Stimulated activated CD4-positive, alpha-beta T cell treated with anti-CD3 and anti-CD28 coated beads, TNF-alpha, amount 100 ng/mL, for 48 hours (primary cell): ENCODE data around the gene SLC12A1.
"Not testable (repeated sequence)": the region's sequence is repeated elsewhere in the genome, so short reads cannot be mapped to it uniquely, and the experiment has no call there.

Source experiments
- DNase-seq, 3 donors: peaks; one replicate each; pipeline ENCODE4 v3.0.0-alpha.2; 2020; ENCODE audit warnings: low read depth in 3 of 3

The SLC12A1 gene

DNA sequence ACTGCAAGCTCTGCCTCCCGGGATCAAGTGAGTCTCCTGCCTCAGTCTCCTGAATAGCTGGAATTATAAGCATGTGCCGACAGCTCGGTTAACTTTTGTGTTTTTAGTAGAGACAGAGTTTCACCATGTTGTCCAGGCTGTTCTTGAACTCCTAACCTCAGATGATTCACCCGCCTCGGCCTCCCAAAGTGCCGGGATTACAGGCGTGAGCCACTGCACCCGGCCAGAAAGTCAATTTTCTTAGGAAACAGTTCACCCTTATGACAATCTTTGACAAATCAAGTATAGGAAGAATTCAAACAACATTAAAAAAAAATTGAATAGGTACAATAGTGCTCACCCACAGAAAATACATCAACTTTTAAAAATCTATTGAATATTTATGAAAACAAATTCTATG lies 101.5 kb downstream of the SLC12A1 start:
- no peak for DNase-seq

DNA sequence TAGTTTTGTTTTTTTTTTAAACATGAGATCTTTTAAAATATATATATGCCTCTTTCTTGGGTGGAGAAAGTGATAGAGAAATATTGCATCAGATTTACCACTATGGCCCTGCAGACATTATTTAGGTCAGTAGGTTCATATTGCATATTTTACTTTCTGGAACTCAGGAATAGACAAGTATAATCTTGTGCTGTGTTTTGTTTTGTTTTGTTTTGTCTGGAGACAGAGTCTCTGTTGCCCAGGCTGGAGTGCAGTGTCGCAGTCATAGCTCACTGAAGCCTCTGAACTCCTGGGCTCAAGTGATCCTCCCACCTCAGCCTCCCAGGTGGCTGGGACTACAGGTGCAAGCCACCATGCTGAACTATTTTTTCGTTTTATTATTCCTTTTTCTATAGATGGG lies 103.6 kb downstream of the SLC12A1 start:
- no peak for DNase-seq

DNA sequence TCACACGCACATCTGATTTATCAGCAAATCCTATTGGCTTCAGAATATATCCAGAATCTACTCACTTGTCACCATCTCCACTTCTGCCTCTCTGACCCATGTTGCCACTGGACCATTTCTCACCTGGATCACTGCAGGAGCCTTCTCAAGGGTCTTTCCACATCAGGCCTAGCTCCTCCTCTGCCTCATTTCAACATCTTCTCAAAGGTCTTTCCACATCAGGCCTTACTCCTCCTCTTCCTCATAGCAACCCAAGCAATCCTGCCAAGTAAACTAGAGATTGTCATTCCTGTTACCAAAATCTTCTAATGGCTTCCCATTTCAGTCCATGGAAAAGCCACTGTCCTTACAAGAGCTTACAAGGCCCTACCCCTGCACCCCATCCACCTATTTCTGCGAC lies 107.1 kb downstream of the SLC12A1 start:
- DNase-seq, result no peak

DNA sequence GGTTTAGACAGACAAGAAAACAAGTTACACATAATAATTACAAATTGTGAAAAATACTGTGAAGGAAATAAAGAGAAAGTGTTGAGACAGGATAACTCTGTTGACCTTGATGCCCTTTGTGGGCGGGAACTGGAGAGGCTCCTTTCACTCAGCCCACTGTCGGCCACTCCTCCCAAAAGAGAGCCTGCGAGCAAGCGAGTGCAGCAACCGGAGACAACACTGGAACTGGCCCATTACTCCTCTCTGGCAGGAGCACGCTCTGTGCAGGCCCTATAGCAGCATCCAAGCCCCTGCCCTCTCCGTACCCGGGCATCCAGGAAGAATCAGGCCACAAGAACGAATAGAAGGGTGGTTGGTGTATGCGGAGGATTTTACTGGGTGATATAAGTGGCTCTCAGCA lies 108.9 kb downstream of the SLC12A1 start:
- DNase-seq, result no peak

DNA sequence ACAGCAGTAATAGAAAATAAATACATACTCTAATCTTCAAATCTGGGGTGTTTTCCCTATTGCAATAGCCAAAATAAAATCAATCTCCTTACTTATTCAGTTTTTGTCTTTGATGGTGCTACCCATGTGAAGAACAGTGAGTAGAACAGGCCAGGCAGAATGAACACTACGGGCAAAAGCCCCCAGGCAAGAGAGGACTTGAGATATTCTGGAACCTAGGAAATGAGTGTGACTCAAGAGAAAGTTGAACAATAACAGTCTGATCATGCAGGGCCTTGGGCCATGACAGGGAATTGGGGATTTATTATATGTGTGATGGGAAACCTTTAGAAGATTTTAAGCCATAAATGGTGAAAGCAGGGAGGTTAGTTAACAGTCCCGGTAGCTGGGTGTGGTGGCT lies 111.1 kb downstream of the SLC12A1 start:
- no peak for DNase-seq

DNA sequence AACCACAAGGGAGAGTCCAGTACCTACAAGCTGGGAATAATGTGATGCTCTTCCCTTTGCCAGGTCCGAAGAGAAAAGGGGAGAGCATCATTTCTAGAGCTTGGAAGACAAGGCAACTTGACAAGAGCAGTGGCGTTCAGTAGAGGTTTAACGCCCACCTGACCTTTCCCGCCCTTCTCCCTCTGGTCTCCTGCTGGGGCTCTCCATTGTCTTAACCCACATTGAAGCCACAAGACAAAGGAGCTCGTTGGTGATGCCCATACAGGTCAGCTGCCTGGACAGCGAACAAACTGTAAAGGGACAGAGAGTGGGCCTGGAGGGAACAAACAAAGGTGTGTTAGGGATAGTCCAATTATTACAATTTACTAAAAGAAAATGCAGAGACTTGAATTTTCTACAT lies 112.0 kb downstream of the SLC12A1 start:
- DNase-seq, result no peak

DNA sequence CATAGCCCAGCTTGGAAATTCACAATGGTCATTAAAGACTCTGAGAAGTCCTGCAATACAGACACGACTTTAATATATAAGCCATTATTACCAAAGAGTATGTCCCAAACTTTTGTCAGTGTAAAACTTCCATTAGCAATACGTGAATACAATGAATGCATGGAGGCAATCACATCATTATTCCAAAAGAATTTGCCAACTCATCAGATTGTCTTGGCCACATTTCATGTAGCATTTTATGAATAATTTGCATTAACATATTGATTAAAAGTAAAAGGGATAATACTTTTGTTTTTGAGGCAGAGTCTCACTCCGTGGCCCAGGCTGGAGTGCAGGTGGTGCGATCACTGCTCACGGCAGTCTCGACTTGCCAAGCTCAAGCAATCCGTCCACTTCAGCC lies 117.2 kb downstream of the SLC12A1 start:
- no peak for DNase-seq

DNA sequence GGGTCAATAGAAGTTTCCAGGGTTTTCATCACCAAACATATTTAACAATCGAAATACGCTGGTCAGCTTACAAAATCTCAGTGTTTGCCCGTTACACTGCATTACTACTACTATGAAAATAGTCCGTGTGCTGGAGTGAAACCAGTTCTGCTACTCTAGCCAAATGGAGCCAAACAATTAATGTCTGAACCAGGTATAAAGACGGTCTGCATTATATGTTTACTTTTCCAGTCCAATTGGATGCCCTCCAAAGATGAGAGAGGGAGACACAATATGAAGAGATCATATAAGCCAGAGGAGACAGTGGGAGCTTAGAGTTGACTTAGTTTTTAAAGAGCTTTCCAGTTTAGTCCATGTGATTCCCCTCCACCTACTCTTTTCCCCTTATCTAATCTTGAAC lies 118.8 kb downstream of the SLC12A1 start:
- no peak for DNase-seq

DNA sequence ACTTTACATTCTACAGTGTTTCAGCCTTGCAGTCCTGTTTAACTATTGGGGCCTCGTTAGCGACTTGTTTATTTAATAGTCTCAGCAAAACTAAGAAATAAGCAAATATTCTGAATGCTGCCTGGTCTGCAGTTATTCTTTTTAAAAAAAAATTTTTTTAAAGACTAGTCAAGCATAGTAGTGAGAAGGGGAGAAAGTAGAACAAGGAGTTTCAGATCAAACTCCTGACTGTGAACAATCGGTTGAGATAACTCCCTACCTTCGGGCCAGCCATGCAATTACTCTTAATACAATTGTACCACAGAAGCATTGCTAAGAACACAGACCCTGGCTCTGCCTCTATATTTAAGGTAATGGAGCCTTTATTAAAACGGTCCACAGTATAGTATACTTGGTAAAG lies 119.3 kb downstream of the SLC12A1 start:
- DNase-seq, result no peak

DNA sequence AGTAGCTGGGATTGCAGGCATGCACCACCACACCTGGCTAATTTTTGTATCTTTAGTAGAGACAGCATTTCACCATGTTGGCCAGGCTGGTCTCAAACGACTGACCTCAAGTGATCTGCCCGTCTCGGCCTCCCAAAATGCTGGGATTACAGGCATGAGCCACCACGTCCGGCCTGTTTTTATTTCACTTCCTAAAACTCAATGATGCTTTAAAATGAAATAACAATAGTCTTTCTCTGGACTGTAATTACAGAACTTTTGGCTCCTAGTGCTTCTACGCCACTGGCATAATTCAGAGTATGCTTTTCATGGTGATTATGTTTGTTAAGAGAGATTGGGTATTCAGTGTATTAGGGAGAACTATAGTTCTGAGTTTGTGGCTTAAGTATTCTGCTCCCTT lies 120.1 kb downstream of the SLC12A1 start:
- not testable (repeated sequence) for DNase-seq

DNA sequence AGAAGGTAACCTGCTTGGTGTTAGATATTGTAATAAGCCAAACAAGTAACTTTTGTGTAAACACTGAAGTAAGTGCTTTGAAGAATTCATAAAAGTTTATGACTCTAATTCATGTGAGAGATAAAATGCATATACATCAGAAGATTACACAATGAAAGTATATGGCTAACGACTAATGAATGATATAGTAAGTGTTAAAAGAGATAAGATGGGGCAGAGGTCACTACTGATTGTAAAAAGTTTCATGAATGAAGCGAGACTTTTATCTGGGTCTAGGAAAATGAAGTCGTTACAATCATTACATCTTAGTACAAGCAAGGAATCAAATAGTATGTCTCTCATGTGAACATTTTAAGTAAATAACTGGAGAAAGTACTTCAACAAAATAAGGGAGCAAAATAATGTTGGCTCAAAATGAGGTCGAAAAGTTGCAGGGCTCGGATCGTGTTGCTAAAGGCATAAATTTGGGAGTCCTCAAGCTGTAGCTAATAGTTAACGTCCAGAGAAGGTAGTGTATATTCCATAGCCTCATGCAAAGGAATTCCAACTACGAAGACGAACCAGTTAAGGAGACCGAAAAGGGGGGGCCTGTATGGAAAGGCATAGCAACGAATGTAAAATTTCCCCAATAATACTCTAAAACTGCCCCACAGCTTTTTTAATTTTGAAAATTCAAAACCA lies 124.1 kb downstream of the SLC12A1 start:
- no peak for DNase-seq

DNA sequence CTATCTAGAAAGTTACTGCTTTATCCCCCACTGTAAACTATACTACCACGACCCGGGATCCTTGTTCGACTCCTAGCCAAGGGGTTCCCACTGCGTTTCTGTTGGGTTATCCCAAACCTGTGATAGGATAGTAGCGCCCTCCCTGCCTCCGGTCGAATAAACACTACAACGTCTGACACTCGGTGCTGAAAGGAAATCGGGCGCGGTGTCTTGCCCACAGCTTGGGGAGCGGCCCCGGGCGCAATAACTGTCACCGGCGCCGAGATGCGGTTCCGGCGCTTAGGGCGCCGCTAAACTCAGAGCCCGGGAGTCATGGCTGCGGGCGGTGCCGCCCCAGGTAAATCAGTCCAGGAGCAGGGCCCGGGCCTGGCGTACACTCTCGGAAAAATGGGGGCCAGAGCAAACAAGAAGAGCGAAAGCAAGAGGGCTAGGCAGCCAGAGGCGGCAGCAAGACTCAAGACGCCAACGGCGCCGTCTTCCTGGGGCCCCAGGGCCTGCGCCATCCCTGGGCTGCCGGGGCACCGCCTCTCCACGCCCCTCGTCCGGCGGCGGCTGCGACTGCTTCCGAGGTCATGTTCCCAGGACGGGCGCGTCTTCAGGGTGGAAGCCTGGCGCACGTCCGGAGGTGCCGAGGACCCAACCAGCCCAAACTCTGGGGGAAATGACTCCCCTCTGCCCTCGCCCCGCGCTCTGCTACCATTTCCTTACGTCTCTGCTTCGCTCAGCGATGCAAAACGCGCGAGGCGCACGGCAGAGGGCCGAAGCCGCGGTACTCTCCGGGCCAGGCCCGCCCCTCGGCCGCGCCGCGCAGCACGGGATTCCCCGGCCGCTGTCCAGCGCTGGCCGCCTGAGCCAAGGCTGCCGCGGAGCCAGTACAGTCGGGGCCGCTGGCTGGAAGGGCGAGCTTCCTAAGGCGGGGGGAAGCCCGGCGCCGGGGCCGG lies 125.0 kb downstream of the SLC12A1 start, which contains the start of gene DUT:
DUT (plus strand) TSS at position 575 of the 941 bp plus-strand sequence; CDS start at position 662, 87 bp downstream.
- DNase-seq, result peak; percentile 66 to 75 (median 68)

DNA sequence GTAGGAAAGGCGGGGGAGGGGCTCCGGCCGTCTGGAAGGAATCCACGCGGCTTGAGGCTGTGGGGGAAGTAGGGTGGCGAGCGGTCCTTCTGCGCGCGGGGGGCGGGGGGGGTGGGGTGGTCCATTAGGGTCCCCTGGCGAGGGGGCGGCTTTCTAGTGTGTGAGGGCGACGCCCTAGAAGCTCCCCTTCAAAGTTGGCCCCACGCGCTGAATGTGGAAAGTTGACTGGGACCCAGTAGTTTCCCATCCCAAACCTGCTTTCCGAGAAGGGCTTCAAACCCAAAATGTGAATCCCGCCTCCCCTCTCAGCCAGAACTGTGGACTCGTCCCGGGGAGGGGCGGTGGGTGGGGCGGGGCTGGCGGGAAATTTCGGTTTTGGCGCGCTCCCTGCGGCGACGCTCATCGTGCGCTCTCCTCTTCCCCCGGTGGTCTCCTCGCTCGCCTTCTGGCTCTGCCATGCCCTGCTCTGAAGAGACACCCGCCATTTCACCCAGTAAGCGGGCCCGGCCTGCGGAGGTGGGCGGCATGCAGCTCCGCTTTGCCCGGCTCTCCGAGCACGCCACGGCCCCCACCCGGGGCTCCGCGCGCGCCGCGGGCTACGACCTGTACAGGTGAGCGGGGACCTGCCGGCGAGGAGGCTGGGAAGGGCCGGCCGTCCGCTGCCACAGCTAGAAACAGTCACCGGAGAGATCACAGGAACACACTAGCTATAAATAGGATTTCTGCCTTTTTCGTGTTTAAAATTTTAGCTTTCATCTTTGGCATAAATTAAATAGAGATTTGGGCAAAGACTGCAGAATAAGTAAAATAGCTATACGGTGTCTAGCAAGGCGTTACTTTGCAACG lies 125.9 kb downstream of the SLC12A1 start:
- DNase-seq, result peak; percentile 59 to 76 (median 63)

DNA sequence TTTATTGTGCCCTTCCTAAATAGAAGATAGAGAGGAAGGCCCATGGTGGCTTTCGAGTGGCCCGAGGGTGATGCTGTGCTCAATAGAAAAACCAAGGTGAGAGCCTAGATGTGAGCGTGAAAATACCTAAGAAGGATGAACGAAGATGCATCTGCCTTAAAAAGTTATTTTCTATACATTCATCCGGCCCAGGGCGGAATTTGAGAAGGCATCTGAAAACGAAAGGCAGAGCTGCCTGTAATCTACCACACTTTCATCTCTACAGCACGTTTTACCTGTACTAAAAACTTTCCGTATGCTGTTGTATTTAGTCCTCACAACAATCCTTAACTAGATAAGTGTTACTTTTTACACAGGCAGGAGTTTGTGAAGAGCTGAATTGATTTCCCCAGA lies 126.5 kb downstream of the SLC12A1 start:
- DNase-seq, result no peak

DNA sequence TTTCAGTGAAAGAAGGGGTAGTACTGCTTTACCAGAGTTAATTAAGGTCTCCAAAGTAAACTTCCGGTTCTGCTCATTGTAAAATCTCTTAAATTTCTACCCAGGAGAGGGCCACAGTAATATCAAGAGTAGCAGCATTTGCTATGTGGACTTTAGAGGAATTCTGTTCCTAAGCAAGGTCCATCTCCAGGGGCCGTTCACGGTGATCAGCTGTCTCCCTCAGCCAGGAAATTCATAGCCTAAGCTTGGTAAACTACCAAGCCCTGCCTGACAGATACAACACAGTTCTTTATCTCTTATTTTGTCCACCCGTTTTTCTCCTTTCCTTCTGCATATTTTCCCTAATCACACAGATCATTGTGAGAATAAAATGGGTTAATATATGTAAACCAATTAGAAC lies 127.4 kb downstream of the SLC12A1 start:
- no peak for DNase-seq

DNA sequence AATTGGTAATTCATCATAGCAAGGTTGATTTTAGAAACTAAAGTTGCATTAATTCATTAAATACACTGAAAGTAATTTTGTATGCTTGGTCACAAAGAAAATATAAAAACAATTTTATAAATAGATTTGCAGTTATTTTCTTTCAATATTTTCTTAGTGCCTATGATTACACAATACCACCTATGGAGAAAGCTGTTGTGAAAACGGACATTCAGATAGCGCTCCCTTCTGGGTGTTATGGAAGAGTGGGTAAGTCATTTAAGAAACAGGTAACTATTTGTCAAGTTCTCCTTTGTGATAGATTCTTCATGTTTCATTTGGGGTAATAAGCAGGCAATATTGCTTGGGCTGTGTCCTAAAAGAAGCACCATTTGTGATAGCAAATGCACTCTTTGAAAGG lies 128.2 kb downstream of the SLC12A1 start:
- no peak for DNase-seq

DNA sequence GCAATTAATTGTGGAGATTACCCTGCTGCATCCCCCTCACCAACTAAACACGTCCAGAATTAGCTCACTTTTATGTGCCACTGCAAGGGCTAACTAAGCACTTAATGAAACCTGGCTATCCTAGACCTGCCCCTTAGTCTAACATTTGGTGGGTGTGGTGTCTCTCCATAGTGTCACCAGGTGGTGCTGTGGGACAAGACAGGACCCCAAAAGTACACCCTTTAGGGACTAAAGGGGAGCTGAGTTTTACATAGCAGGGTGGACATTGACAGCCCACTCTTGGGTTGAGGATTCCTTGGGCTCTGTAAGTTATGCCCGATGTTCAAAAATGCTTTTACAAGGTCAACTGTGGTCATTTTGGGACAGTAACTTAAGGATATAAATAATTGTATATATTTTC lies 130.8 kb downstream of the SLC12A1 start:
- DNase-seq, result no peak

DNA sequence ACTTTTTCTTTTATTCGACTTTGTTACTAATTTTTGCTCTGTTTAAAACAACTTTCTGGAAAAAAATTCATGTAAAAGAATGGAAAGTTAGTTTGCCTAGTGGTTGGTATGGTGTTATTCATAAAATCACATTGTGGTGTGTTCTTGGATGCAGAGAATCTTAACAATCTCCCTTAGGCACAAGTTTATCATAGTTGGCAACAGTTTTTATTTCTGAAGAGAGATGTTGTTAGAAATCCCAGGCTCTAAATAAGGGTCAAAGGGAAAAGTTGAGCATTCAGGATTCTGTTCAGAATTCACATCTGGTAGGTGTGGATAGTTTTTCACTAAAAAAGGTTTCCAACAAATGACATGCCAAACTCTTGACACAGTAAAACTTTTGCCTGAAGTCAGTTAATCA lies 131.5 kb downstream of the SLC12A1 start:
- DNase-seq, result no peak

DNA sequence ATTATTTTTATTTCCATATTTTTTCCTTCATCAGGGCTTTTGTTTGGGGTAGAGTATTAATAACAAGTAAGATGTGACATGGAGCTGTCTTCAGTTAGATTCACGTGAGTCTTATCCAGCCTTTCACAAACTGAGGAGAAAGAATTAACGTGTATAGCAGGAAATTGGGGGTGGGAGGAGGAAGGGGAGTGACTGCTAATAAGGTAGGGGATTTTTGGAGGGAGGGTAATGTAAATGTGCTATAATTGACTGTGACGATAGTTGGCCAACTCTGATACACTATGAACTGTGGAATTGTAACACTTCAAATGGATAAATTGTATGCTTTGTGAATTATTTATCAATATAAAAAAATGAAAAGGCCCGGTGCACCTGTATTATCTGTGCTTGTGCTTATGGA lies 134.0 kb downstream of the SLC12A1 start:
- DNase-seq, result no peak

DNA sequence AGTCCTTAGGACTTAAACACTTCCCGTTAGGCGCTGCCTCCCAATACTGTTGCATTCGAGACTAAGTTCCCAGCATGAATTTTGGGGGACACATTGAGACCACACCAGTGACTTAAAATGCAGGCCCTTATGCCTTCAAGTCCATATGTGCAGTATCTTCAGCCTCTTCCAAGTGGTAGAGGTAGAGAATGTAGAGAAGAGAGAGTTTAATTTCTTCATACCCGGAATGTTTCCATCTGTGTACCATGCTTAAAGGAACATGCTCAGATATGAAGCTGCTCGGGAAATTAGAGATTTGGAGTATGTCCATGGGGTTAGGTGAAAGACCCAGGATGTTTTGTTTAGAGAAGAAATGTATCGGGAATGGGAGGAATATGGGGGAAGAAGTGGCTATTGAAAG lies 137.8 kb downstream of the SLC12A1 start:
- no peak for DNase-seq

DNA sequence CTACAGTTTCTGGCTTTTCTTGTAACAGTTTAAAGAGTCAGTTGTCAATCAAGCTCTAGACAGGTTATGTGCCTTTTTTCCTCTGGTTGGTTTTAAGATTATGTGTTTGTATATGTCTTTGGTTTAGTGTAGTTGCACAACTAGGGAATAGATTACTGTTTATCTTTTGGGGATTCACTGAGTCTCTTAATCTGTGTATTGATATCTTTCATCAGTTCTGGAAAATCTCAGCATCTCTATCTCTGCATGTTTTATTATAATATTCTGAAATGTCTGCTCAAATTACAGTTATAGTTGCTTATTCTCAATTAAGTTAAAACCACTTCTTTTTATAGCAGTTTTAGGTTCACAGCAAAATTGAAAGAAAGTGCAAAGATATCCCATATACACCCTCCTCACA lies 139.4 kb downstream of the SLC12A1 start:
- DNase-seq, result no peak

DNA sequence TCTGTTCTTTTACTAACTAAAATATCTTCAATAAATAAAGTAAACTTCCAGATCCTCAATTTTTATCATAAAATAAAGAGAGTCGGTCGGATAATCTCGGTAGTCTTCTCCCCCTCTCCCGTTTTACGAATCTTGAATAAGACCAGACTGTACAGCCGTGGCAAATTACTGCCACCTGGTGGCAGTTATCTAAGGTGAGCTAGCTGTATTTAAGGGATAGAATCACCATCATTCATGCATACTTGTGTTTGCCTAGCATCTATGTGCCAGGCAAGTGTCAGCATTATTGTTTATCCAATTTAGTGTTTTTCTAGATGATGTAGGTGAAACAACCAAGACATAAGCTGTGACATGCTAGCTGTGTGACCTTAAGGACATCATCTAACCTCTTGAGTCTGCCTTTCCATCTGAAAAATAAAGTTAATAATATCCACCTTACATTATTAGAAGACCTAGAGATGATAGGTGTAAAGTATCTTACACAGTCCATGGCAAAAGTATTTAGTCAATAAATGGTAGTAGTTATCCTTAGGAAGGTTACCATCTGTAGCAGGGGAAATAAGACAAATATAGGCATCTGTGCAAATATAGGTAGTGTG lies 146.5 kb downstream of the SLC12A1 start:
- peak in 2 of 3 donors; percentile 21 to 23 for DNase-seq
